Lower lobe of right lung (tissue), 2 donors: ENCODE results near the gene BMF. TPM values are rescaled to one million over a fixed set of nuclear protein-coding genes. Genes with fewer than 3 reads are reported as not detected.

Experiments
- ATAC-seq, 2 donors: fragments of 200-7000 bp; cut with Tn5 transposase; one replicate each; pipeline ENCODE4 v1.9.1; 2020 to 2022; ENCODE audit warnings: mild to moderate bottlenecking in 2 of 2, moderate library complexity in 2 of 2
- DNase-seq: peaks from one replicate; pipeline ENCODE4 v3.0.0-alpha.2; 2020
- H3K27ac ChIP-seq: fragments of 200-600 bp; one replicate; pipeline ENCODE4 v1.8.0; 2022
- H3K27me3 ChIP-seq: fragments of 200-600 bp; one replicate; pipeline ENCODE4 v1.8.0; 2022; ENCODE audit warnings: low read depth
- H3K36me3 ChIP-seq: fragments of 200-600 bp; one replicate; pipeline ENCODE4 v1.8.0; 2022; ENCODE audit warnings: mild to moderate bottlenecking
- H3K4me1 ChIP-seq: fragments of 200-600 bp; one replicate; pipeline ENCODE4 v1.8.0; 2022
- H3K4me3 ChIP-seq: fragments of 200-600 bp; one replicate; pipeline ENCODE4 v1.8.0; 2022; ENCODE audit warnings: mild to moderate bottlenecking
- H3K9me3 ChIP-seq: fragments of 200-600 bp; one replicate; pipeline ENCODE4 v1.8.0; 2022
- CTCF ChIP-seq: fragments of 200-600 bp; IDR thresholded peaks from one replicate; pipeline ENCODE4 v1.8.0; 2022; ENCODE audit warnings: antibody characterized with exemption, mild to moderate bottlenecking
- intact Hi-C: fragments of 100-400 bp; cut with DNase I; formaldehyde crosslinking; loops from one replicate; pipeline ENCODE4 v1.11.0; 2022
- total RNA-seq: library from RNA; stranded (reverse); fragmentation: NEBNext Ultra II Directional; extraction: Animal tissue kit (Norgen Biotek cat#: 25700); gene quantifications from one replicate; pipeline ENCODE4 v1.2.1, GENCODE V29; 2021
- donor health status: DM: no; HTN: yes; CAD: no; lungs with severe emphysema.

BMF gene
- total RNA-seq, 1 donor from 2014 or later, result 17.2 TPM

GRCh38 chr15:40100947-40101905 is 7.5 kb downstream of the BMF start:
- Histone ChIP-seq H3K27me3 (no peaks in the 10 kb centered on the region), H3K9me3 (no peaks in the 10 kb centered on the region), H3K4me3 (no peak overlapping the region), H3K4me1 (peaks cover 100% of the 10 kb centered on the region), H3K36me3 (no peaks in the 10 kb centered on the region), H3K27ac (peak overlapping the region; percentile 87)
- no peak for TF ChIP-seq CTCF
- ATAC-seq, result no peak
- DNase-seq, result no peak
- intact Hi-C loops, result loop anchor here (10.0 kb wide), 1 partner anchor 56 kb away; no protein-coding TSS in a partner anchor

- H3K27ac ChIP-seq, result peak overlapping the region; percentile 87
- intact Hi-C loops, result loop anchor here (10.0 kb wide), 1 partner anchor 56 kb away; no protein-coding TSS in a partner anchor
- ATAC-seq (no peak), DNase-seq (no peak)
- H3K4me1 ChIP-seq, result peaks cover 100% of the 10 kb centered on the region
- no peaks in the 10 kb centered on the region for H3K27me3 ChIP-seq
- no peaks in the 10 kb centered on the region for H3K9me3 ChIP-seq
- H3K4me3 ChIP-seq, result no peak overlapping the region
- H3K36me3 ChIP-seq, result no peaks in the 10 kb centered on the region
- no peak for TF ChIP-seq CTCF
Measured at GRCh38 chr15:40100123-40100946, 8.3 kb downstream of the BMF start.

GRCh38 chr15:40098489-40099261 is 10.0 kb downstream of the BMF start:
- H3K27me3 ChIP-seq, result no peaks in the 10 kb centered on the region
- DNase-seq, result peak; percentile 72
- H3K4me3 ChIP-seq, result peak overlapping the region; percentile 12
- H3K4me1 ChIP-seq, result peaks cover 100% of the 10 kb centered on the region
- H3K9me3 ChIP-seq, result no peaks in the 10 kb centered on the region
- no peaks in the 10 kb centered on the region for H3K36me3 ChIP-seq
- H3K27ac ChIP-seq, result peak overlapping the region; percentile 87
- peak; percentile 89 to 95 for ATAC-seq
- intact Hi-C loops, result no loop called here
- TF ChIP-seq CTCF, result no peak

- TF ChIP-seq CTCF, result no peak
- DNase-seq, result peak; percentile 71
- H3K27ac ChIP-seq, result peak overlapping the region; percentile 87
- H3K27me3 ChIP-seq, result no peaks in the 10 kb centered on the region
- H3K9me3 ChIP-seq, result no peaks in the 10 kb centered on the region
- intact Hi-C loops, result no loop called here
- H3K36me3 ChIP-seq, result no peaks in the 10 kb centered on the region
- H3K4me1 ChIP-seq, result peaks cover 100% of the 10 kb centered on the region
- no peak overlapping the region for H3K4me3 ChIP-seq
- ATAC-seq, result peak; percentile 44 to 49
Measured at GRCh38 chr15:40097968-40098476, 10.7 kb downstream of the BMF start.
